H1 (cell line): ENCODE measurements around the gene ARHGAP1. TPM values are rescaled to one million over a fixed set of nuclear protein-coding genes. Genes with fewer than 3 reads are reported as not detected.

Experiments used
- CTCF ChIA-PET: fragments of 300-600 bp; sonication (Branson Sonifier 250); formaldehyde crosslinking; loops from one replicate; lab custom pipeline; 2021; ENCODE audit not compliant: partially characterized antibody; lab: Charles Lee
- POLR2A ChIA-PET: fragments of 300-600 bp; sonication (Branson Sonifier 250); formaldehyde crosslinking; loops from one replicate; lab custom pipeline; 2021; ENCODE audit warnings: inconsistent platforms; ENCODE audit not compliant: partially characterized antibody; lab: Charles Lee
- DNase-seq, 2 experiments: peaks; one replicate each; pipeline versions ENCODE4 v3.0.0 to v3.0.0-alpha.2; 2010 to 2022; ENCODE audit warnings: low spot score in 2 of 2, low read depth in 1 of 2, mixed read lengths in 1 of 2
- FAIRE-seq: peaks from 2 replicates; lab custom pipeline; 2011; peaks lifted over from hg19 to GRCh38; lab: Jason Lieb, UNC
- H2AFZ ChIP-seq: 2 replicates; pipeline ENCODE4 v1.8.1; 2012; ENCODE audit warnings: low read length, inconsistent platforms
- H2AK5ac ChIP-seq: 2 replicates; pipeline ENCODE4 v1.6.1; 2013; ENCODE audit warnings: low read depth, low read length
- H2BK120ac ChIP-seq: replicated peaks from 2 replicates; pipeline ENCODE3; 2013; ENCODE audit warnings: low read depth, low read length, inconsistent platforms
- H2BK12ac ChIP-seq: 2 replicates; pipeline ENCODE4 v1.6.1; 2013; ENCODE audit warnings: low read depth, low read length
- H2BK15ac ChIP-seq: 2 replicates; pipeline ENCODE4 v1.6.1; 2013; ENCODE audit warnings: low read length
- H2BK20ac ChIP-seq: 2 replicates; pipeline ENCODE4 v1.6.1; 2013; ENCODE audit warnings: low read length
- H2BK5ac ChIP-seq: 2 replicates; pipeline ENCODE4 v1.6.1; 2013; ENCODE audit warnings: low read depth, low read length
- H3K14ac ChIP-seq: 2 replicates; pipeline ENCODE4 v1.6.1; 2013; ENCODE audit warnings: inconsistent platforms; ENCODE audit not compliant: insufficient read length
- H3K18ac ChIP-seq: 2 replicates; pipeline ENCODE4 v1.6.1; 2013; ENCODE audit warnings: low read length; ENCODE audit errors: extremely low read depth
- H3K23ac ChIP-seq: 2 replicates; pipeline ENCODE4 v1.6.1; 2013; ENCODE audit warnings: inconsistent platforms; ENCODE audit not compliant: insufficient read length
- H3K23me2 ChIP-seq: 2 replicates; pipeline ENCODE4 v1.6.1; 2013; ENCODE audit warnings: low read depth, low read length
- H3K27ac ChIP-seq: 2 replicates; pipeline ENCODE4 v1.6.1; 2011; ENCODE audit warnings: low read depth, low read length, inconsistent platforms
- H3K27me3 ChIP-seq, 4 experiments: replicated peaks in 1 of 4; 1 replicate in 1 of 4; 2 replicates in 3 of 4; pipeline versions ENCODE4 v1.6.1 to v1.8.1; 2011 to 2013; ENCODE audit warnings: low read length in 3 of 4, mild to moderate bottlenecking in 3 of 4, inconsistent platforms in 2 of 4, mixed read lengths in 2 of 4, moderate library complexity in 1 of 4; ENCODE audit not compliant: control insufficient read depth in 3 of 4, insufficient read depth in 3 of 4; ENCODE audit errors: extremely low read depth in 1 of 4
- H3K36me3 ChIP-seq, 4 experiments: 2 replicates each; pipeline versions ENCODE4 v1.6.1 to v1.8.1; 2011 to 2013; ENCODE audit warnings: mild to moderate bottlenecking in 4 of 4, low read length in 3 of 4, moderate library complexity in 2 of 4, control low read depth in 1 of 4, inconsistent platforms in 1 of 4; ENCODE audit not compliant: insufficient read depth in 4 of 4, control insufficient read depth in 2 of 4
- H3K4ac ChIP-seq: replicated peaks from 2 replicates; pipeline ENCODE3; 2013; ENCODE audit warnings: low read length, low read depth, mixed read lengths, inconsistent platforms; ENCODE audit not compliant: insufficient read length
- H3K4me1 ChIP-seq, 4 experiments: replicated peaks in 1 of 4; 1 replicate in 1 of 4; 2 replicates in 3 of 4; pipeline versions ENCODE4 v1.6.1 to v1.8.1; 2011 to 2013; ENCODE audit warnings: low read length in 3 of 4, inconsistent platforms in 2 of 4, mixed read lengths in 1 of 4; ENCODE audit not compliant: insufficient read depth in 4 of 4, control insufficient read depth in 3 of 4
- H3K4me2 ChIP-seq, 2 experiments: 2 replicates each; pipeline versions ENCODE4 v1.6.1 to v1.8.1; 2011 to 2013; ENCODE audit warnings: low read depth in 2 of 2, low read length in 2 of 2, control low read depth in 1 of 2, inconsistent platforms in 1 of 2, mild to moderate bottlenecking in 1 of 2; ENCODE audit not compliant: insufficient read depth in 1 of 2
- H3K4me3 ChIP-seq, 4 experiments: fragments of 200-600, 300-600 bp in 1 of 4; sonication (generic), shearing (Covaris generic), sonication (Bioruptor Twin) in 1 of 4; 2 replicates each; pipeline versions ENCODE4 v1.5.1 to v1.8.1; 2011 to 2016; ENCODE audit warnings: low read length in 4 of 4, low read depth in 3 of 4, control low read depth in 2 of 4, inconsistent platforms in 2 of 4, mild to moderate bottlenecking in 2 of 4, mixed read lengths in 1 of 4, moderate library complexity in 1 of 4; ENCODE audit not compliant: insufficient read depth in 2 of 4; ENCODE audit errors: extremely low read depth in 1 of 4
- H3K56ac ChIP-seq: replicated peaks from 2 replicates; pipeline ENCODE3; 2013; ENCODE audit warnings: low read depth, mild to moderate bottlenecking, mixed read lengths, low read length, inconsistent platforms; ENCODE audit not compliant: insufficient read length
- H3K79me1 ChIP-seq: 2 replicates; pipeline ENCODE4 v1.6.1; 2013; ENCODE audit warnings: low read depth, low read length, control low read depth
- H3K79me2 ChIP-seq, 2 experiments: 2 replicates each; pipeline versions ENCODE4 v1.6.1 to v1.8.1; 2012 to 2013; ENCODE audit warnings: low read length in 2 of 2, mild to moderate bottlenecking in 2 of 2, inconsistent platforms in 1 of 2; ENCODE audit not compliant: insufficient read depth in 2 of 2, control insufficient read depth in 1 of 2
- H3K9ac ChIP-seq, 4 experiments: replicated peaks in 1 of 4; 1 replicate in 1 of 4; 2 replicates in 3 of 4; pipeline versions ENCODE4 v1.6.1 to v1.8.1; 2011 to 2013; ENCODE audit warnings: low read depth in 3 of 4, low read length in 3 of 4, control low read depth in 2 of 4, mild to moderate bottlenecking in 2 of 4, moderate library complexity in 2 of 4, inconsistent platforms in 1 of 4; ENCODE audit errors: extremely low read depth in 1 of 4
- H3K9me3 ChIP-seq, 2 experiments: 2 replicates each; pipeline versions ENCODE4 v1.6.1 to v1.8.1; 2012 to 2013; ENCODE audit warnings: mild to moderate bottlenecking in 2 of 2, moderate library complexity in 2 of 2, control low read depth in 1 of 2, inconsistent platforms in 1 of 2, low read depth in 1 of 2, low read length in 1 of 2, mixed read lengths in 1 of 2; ENCODE audit not compliant: insufficient read depth in 2 of 2
- H4K20me1 ChIP-seq, 2 experiments: replicated peaks in 1 of 2; 2 replicates each; pipeline versions ENCODE3 to v1.8.1; 2011 to 2013; ENCODE audit warnings: inconsistent platforms in 2 of 2, low read length in 2 of 2, mild to moderate bottlenecking in 1 of 2; ENCODE audit not compliant: insufficient read depth in 2 of 2, control insufficient read depth in 1 of 2
- H4K5ac ChIP-seq: 2 replicates; pipeline ENCODE4 v1.6.1; 2013; ENCODE audit warnings: low read length, low read depth, mixed read lengths, inconsistent platforms; ENCODE audit not compliant: insufficient read length
- H4K8ac ChIP-seq: 2 replicates; pipeline ENCODE4 v1.8.0; 2013; ENCODE audit warnings: mild to moderate bottlenecking, moderate library complexity, low read length, inconsistent platforms; ENCODE audit not compliant: insufficient read depth; ENCODE audit errors: extremely low read depth
- H4K91ac ChIP-seq: replicated peaks from 2 replicates; pipeline ENCODE3; 2013; ENCODE audit warnings: low read length, mixed read lengths, inconsistent platforms; ENCODE audit not compliant: insufficient read length
- BCL11A ChIP-seq, 2 experiments: IDR thresholded peaks; one replicate each; pipeline ENCODE4 v1.6.1; 2011; ENCODE audit warnings: low read depth in 2 of 2, low read length in 2 of 2, mild to moderate bottlenecking in 2 of 2
- CBX8 ChIP-seq: fragments of 300-800, 300-1000 bp; sonication (generic); IDR thresholded peaks from 2 replicates; pipeline ENCODE4 v1.7.1; 2016; ENCODE audit warnings: low read depth, low read length, borderline replicate concordance
- CHD1 ChIP-seq: IDR thresholded peaks from 2 replicates; pipeline ENCODE4 v1.6.1; 2012; ENCODE audit warnings: low read depth, low read length, improper control_type of control experiment
- SP1 ChIP-seq: IDR thresholded peaks from 2 replicates; pipeline ENCODE4 v1.6.1; 2011; ENCODE audit warnings: low read depth, low read length
- TAF1 ChIP-seq: IDR thresholded peaks from 2 replicates; pipeline ENCODE4 v1.6.1; 2011; ENCODE audit warnings: mild to moderate bottlenecking, low read depth, low read length
- WGBS, 2 experiments: shearing (Covaris generic) in 1 of 2; methylation state at CpG; one replicate each; pipeline versions ENCODE4 v1.1.6 to v1.1.7; 2013 to 2015; ENCODE audit warnings: low lambda C conversion rate in 2 of 2, mixed read lengths in 2 of 2, inconsistent platforms in 1 of 2, low coverage in 1 of 2, missing lambda C conversion rate in 1 of 2; ENCODE audit not compliant: insufficient replicate concordance in 2 of 2, insufficient coverage in 1 of 2, insufficient read length in 1 of 2; ENCODE audit errors: extremely low coverage in 1 of 2, missing lambda C conversion rate in 1 of 2; 5-methylcytosine and 5-hydroxymethylcytosine counted together
- polyA plus RNA-seq, 7 experiments: library from polyadenylated mRNA; depleted of rRNA in 3 of 7; stranded (reverse) in 5 of 7; unstranded in 2 of 7; fragments of >200 nt in 5 of 7; fragments of 200-250 nt in 2 of 7; gene quantifications; 1 replicate in 5 of 7; 2 replicates in 1 of 7; 4 replicates in 1 of 7; pipeline versions ENCODE4 v1.2.1 to v1.2.3, GENCODE V29; 2011 to 2013; ENCODE audit warnings: missing spikeins in 2 of 7, mixed read lengths in 2 of 7
- total RNA-seq: library from RNA; stranded (reverse); fragmentation: NEBNext Ultra II Directional; extraction: Animal tissue kit (Norgen Biotek cat#: 25700); gene quantifications from 2 replicates; pipeline ENCODE4 v1.2.1, GENCODE V29; 2021
- TF ChIP-seq, protein P1 (sequence below): IDR thresholded peaks from 2 replicates; pipeline ENCODE4 v1.6.1; 2011; ENCODE audit warnings: low read depth, mild to moderate bottlenecking, low read length; ENCODE audit not compliant: insufficient read depth

The ARHGAP1 gene
- total and polyA plus RNA-seq, 2 of the 8 experiments (the other 6 are each of a cell fraction or from before 2014, with no cell fraction given), result 28.6 to 58.8 TPM

DNA sequence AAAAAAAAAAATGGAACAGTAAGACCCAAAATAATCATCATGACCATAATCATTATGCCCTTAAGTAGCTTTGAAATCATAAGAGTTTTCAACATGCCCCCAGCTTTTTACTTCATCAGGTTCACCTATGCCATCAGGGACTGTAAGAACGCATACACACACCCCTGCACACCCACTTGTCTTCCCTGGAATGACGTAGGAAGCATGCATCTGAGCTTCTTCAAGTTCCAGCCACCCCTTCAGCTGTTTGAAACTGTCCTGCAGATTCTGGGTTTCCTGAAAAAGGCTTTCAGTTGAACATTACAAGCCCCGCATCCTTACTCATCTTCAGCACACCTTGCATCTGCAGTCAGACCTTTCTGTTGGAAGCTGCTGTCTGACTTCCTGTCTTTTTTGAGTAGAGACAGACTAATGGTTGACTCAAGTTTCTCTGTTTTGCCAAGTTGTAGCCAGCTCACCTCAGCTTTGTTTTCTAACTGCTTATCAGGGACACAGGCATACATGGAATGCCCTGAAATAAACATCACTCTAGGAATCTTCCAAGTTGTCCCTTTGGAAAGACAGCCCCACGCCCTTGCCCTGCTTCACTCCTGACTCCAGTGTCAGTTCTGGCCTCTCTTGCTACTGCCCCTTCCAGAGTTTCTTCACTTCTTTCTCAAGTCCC lies 37.0 kb downstream of the ARHGAP1 start:
- 93% methylated on average over 4 of the region's 4 CpGs; no CpG with 5 or more reads in 1 of the 2 experiments for WGBS, 2 experiments
- no peaks in the 10 kb centered on the region for H3K23me2 ChIP-seq
- H3K4me3 ChIP-seq, result no peak overlapping the region
- H3K9me3 ChIP-seq, result no peaks in the 10 kb centered on the region
- H3K23ac ChIP-seq, result no peak overlapping the region
- H2AK5ac ChIP-seq, result no peak overlapping the region
- H4K5ac ChIP-seq, result no peak overlapping the region
- H4K20me1 ChIP-seq, result peaks cover 0 to 2% of the 10 kb centered on the region in 2 experiments
- H3K56ac ChIP-seq, result no peak overlapping the region
- no peak overlapping the region for H3K4me2 ChIP-seq
- POLR2A ChIA-PET, result interaction anchor here (0.6 kb wide), 1 partner anchor 26 kb away, joined by 3 read pairs; no protein-coding TSS in a partner anchor
- H2BK15ac ChIP-seq, result no peak overlapping the region
- H3K27me3 ChIP-seq, result no peaks in the 10 kb centered on the region
- H2BK120ac ChIP-seq, result no peak overlapping the region
- DNase-seq (no peak), FAIRE-seq (no peak)
- H3K4ac ChIP-seq, result no peak overlapping the region
- H2BK12ac ChIP-seq, result no peak overlapping the region
- no peak overlapping the region for H3K9ac ChIP-seq
- no peak overlapping the region for H3K27ac ChIP-seq
- no peak overlapping the region for H2BK20ac ChIP-seq
- H3K4me1 ChIP-seq, result no peaks in the 10 kb centered on the region
- no peak overlapping the region for H2BK5ac ChIP-seq
- H4K8ac ChIP-seq, result no peak overlapping the region
- CTCF ChIA-PET, result interaction anchor here (0.7 to 1.9 kb wide), 3 partner anchors 9 to 220 kb away, joined by 3 to 6 read pairs (median 3); no protein-coding TSS in a partner anchor
- H3K79me1 ChIP-seq, result no peaks in the 10 kb centered on the region
- no peak overlapping the region for H4K91ac ChIP-seq
- no peak overlapping the region for H3K18ac ChIP-seq
- peaks cover 16 to 49% (median 38%) of the 10 kb centered on the region in 4 experiments for H3K36me3 ChIP-seq
- H2AFZ ChIP-seq, result no peak overlapping the region
- H3K14ac ChIP-seq, result no peak overlapping the region
- H3K79me2 ChIP-seq, result no peaks in the 10 kb centered on the region
- no peak for TF ChIP-seq CHD1
- TF ChIP-seq BCL11A (IDR thresholded peaks at IDR 0.05; ENCODE audit: low read depth in 2 of 2, low read length in 2 of 2), result no peak
- TF ChIP-seq, protein P1, sequence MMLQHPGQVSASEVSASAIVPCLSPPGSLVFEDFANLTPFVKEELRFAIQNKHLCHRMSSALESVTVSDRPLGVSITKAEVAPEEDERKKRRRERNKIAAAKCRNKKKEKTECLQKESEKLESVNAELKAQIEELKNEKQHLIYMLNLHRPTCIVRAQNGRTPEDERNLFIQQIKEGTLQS, result no peak
- no peak for TF ChIP-seq CBX8
- no peak for TF ChIP-seq TAF1
- no peak for TF ChIP-seq SP1
